Measurements from ENCODE around the gene PNCK.
"Not testable (repeated sequence)": the region's sequence is repeated elsewhere in the genome, so short reads cannot be mapped to it uniquely, and the experiment has no call there.

Gene PNCK

GRCh38 chrX:153706799-153707198 is 33.2 kb upstream of the PNCK start:
- Histone ChIP-seq H2AFZ (ENCODE audit: low read depth, low read length, severe bottlenecking) (no peak overlapping the region), H3F3A (ENCODE audit: insufficient read depth) (no peaks in the 10 kb centered on the region), H3K4me2 (ENCODE audit: low read depth, low read length, poor library complexity, severe bottlenecking) (no peak overlapping the region), H3K36me3 (ENCODE audit: low read length) (no peaks in the 10 kb centered on the region), H3K9me3 (ENCODE audit: insufficient read depth, low read length) (no peaks in the 10 kb centered on the region), H3K9me2 (replicated peaks; ENCODE audit: insufficient read depth, low read length) (no peaks in the 10 kb centered on the region), H3K79me2 (ENCODE audit: insufficient read depth, low read length) (no peaks in the 10 kb centered on the region), H3K9ac (ENCODE audit: low read length) (no peak overlapping the region), H3K27me3 (ENCODE audit: low read length) (no peaks in the 10 kb centered on the region), H3K27ac (ENCODE audit: low read depth, low read length) (no peak overlapping the region), H3K4me3 (ENCODE audit: insufficient read depth, low read length, poor library complexity, severe bottlenecking) (no peak overlapping the region), H4K20me1 (ENCODE audit: low read depth, low read length) (no peaks in the 10 kb centered on the region)
- TF ChIP-seq EZH2phosphoT487 (conservative IDR thresholded peaks at IDR 0.05; ENCODE audit: low read length), result no peak
- no peak for TF ChIP-seq CTCF (IDR thresholded peaks at IDR 0.05; ENCODE audit: insufficient read depth, low read length, poor library complexity, severe bottlenecking)

- not testable (repeated sequence) for H3K79me2 ChIP-seq (ENCODE audit: insufficient read depth, low read length); H3K4me3 ChIP-seq (ENCODE audit: insufficient read depth, low read length, poor library complexity, severe bottlenecking); H3K9me2 ChIP-seq (replicated peaks; ENCODE audit: insufficient read depth, low read length); H3K27ac ChIP-seq (ENCODE audit: low read depth, low read length); H4K20me1 ChIP-seq (ENCODE audit: low read depth, low read length); H3K4me2 ChIP-seq (ENCODE audit: low read depth, low read length, poor library complexity, severe bottlenecking); H2AFZ ChIP-seq (ENCODE audit: low read depth, low read length, severe bottlenecking); H3K9me3 ChIP-seq (ENCODE audit: insufficient read depth, low read length); H3K9ac ChIP-seq (ENCODE audit: low read length); H3F3A ChIP-seq (ENCODE audit: insufficient read depth); H3K27me3 ChIP-seq (ENCODE audit: low read length); H3K36me3 ChIP-seq (ENCODE audit: low read length)
Measured at GRCh38 chrX:153705403-153706060, 31.9 kb upstream of the PNCK start.

- not testable (repeated sequence) for H4K20me1 ChIP-seq (ENCODE audit: low read depth, low read length); H3K79me2 ChIP-seq (ENCODE audit: insufficient read depth, low read length); H3K4me3 ChIP-seq (ENCODE audit: insufficient read depth, low read length, poor library complexity, severe bottlenecking); H3K9ac ChIP-seq (ENCODE audit: low read length); H3F3A ChIP-seq (ENCODE audit: insufficient read depth); H3K9me3 ChIP-seq (ENCODE audit: insufficient read depth, low read length); H3K27ac ChIP-seq (ENCODE audit: low read depth, low read length); H3K27me3 ChIP-seq (ENCODE audit: low read length); H3K36me3 ChIP-seq (ENCODE audit: low read length); H3K9me2 ChIP-seq (replicated peaks; ENCODE audit: insufficient read depth, low read length); H2AFZ ChIP-seq (ENCODE audit: low read depth, low read length, severe bottlenecking); H3K4me2 ChIP-seq (ENCODE audit: low read depth, low read length, poor library complexity, severe bottlenecking)
Measured at GRCh38 chrX:153704631-153705402, 31.2 kb upstream of the PNCK start.

GRCh38 chrX:153704021-153704526 is 30.5 kb upstream of the PNCK start:
- H3K27me3 ChIP-seq (ENCODE audit: low read length), result no peaks in the 10 kb centered on the region
- H3K36me3 ChIP-seq (ENCODE audit: low read length), result no peaks in the 10 kb centered on the region
- no peak overlapping the region for H3K27ac ChIP-seq (ENCODE audit: low read depth, low read length)

More at GRCh38 chrX:153704021-153704526, 30.5 kb upstream of the PNCK start:
- Histone ChIP-seq H3K4me3 (ENCODE audit: insufficient read depth, low read length, poor library complexity, severe bottlenecking) (no peak overlapping the region), H3K9me3 (ENCODE audit: insufficient read depth, low read length) (no peaks in the 10 kb centered on the region), H4K20me1 (ENCODE audit: low read depth, low read length) (no peaks in the 10 kb centered on the region), H3K4me2 (ENCODE audit: low read depth, low read length, poor library complexity, severe bottlenecking) (no peak overlapping the region), H3K9me2 (replicated peaks; ENCODE audit: insufficient read depth, low read length) (no peaks in the 10 kb centered on the region), H3K79me2 (ENCODE audit: insufficient read depth, low read length) (no peaks in the 10 kb centered on the region), H3F3A (ENCODE audit: insufficient read depth) (no peaks in the 10 kb centered on the region), H2AFZ (ENCODE audit: low read depth, low read length, severe bottlenecking) (no peak overlapping the region), H3K9ac (ENCODE audit: low read length) (no peak overlapping the region)
- TF ChIP-seq CTCF (IDR thresholded peaks at IDR 0.05; ENCODE audit: insufficient read depth, low read length, poor library complexity, severe bottlenecking) (no peak), EZH2phosphoT487 (conservative IDR thresholded peaks at IDR 0.05; ENCODE audit: low read length) (no peak)

All from SU-DHL-6 (cell line).